Measurements from ENCODE around the gene APOBEC3F. TPM values are rescaled to one million over a fixed set of nuclear protein-coding genes. Genes with fewer than 3 reads are reported as not detected.
A peak's percentile ranks its signal among the peaks of the same experiment; 100 is the strongest.
"Not testable (repeated sequence)": the region's sequence is repeated elsewhere in the genome, so short reads cannot be mapped to it uniquely, and the experiment has no call there.

APOBEC3F gene
- total RNA-seq, 3 donors from 2014 or later: 8.3 to 12.3 (median 8.7) TPM

GRCh38 chr22:39040155-39040537 lies 518 bp upstream of the APOBEC3F start:
- Mint-ChIP-seq H3K4me3 (peak overlapping the region; percentile 71), H3K4me1 (ENCODE audit: low read depth) (peaks cover 44% of the 10 kb centered on the region)
- not testable (repeated sequence) for H3K27me3 Mint-ChIP-seq (ENCODE audit: low read depth); ATAC-seq; H3K36me3 Mint-ChIP-seq (ENCODE audit: insufficient read depth); H3K9me3 Mint-ChIP-seq; DNase-seq

GRCh38 chr22:39041908-39042307 lies 1.2 kb downstream of the APOBEC3F start:
- no peak for DNase-seq
- no peak for ATAC-seq
- Mint-ChIP-seq H3K27me3 (ENCODE audit: low read depth) (no peaks in the 10 kb centered on the region), H3K4me3 (peak overlapping the region; percentile 89), H3K9me3 (no peaks in the 10 kb centered on the region), H3K36me3 (ENCODE audit: insufficient read depth) (peaks cover 14% of the 10 kb centered on the region), H3K4me1 (ENCODE audit: low read depth) (peaks cover 49% of the 10 kb centered on the region)

- H3K4me3 Mint-ChIP-seq; ATAC-seq; H3K27me3 Mint-ChIP-seq (ENCODE audit: low read depth); DNase-seq; H3K9me3 Mint-ChIP-seq: not testable (repeated sequence)
- Mint-ChIP-seq H3K4me1 (ENCODE audit: low read depth) (peaks cover 40% of the 10 kb centered on the region), H3K36me3 (ENCODE audit: insufficient read depth) (peaks cover 14% of the 10 kb centered on the region)
Measured at GRCh38 chr22:39043063-39043462, 2.4 kb downstream of the APOBEC3F start.

GRCh38 chr22:39045136-39045535 lies 4.5 kb downstream of the APOBEC3F start:
- not testable (repeated sequence) for DNase-seq; H3K9me3 Mint-ChIP-seq; H3K4me3 Mint-ChIP-seq; H3K27me3 Mint-ChIP-seq (ENCODE audit: low read depth); ATAC-seq
- peaks cover 32% of the 10 kb centered on the region for H3K4me1 Mint-ChIP-seq (ENCODE audit: low read depth)
- H3K36me3 Mint-ChIP-seq (ENCODE audit: insufficient read depth): peaks cover 14% of the 10 kb centered on the region

GRCh38 chr22:39049486-39049885 lies 8.8 kb downstream of the APOBEC3F start:
- DNase-seq; H3K9me3 Mint-ChIP-seq; H3K4me3 Mint-ChIP-seq; H3K27me3 Mint-ChIP-seq (ENCODE audit: low read depth); ATAC-seq: not testable (repeated sequence)
- Mint-ChIP-seq H3K36me3 (ENCODE audit: insufficient read depth) (peaks cover 10% of the 10 kb centered on the region), H3K4me1 (ENCODE audit: low read depth) (peaks cover 12% of the 10 kb centered on the region)

- not testable (repeated sequence) for H3K4me3 Mint-ChIP-seq; ATAC-seq; DNase-seq; H3K27me3 Mint-ChIP-seq (ENCODE audit: low read depth); H3K9me3 Mint-ChIP-seq; H3K36me3 Mint-ChIP-seq (ENCODE audit: insufficient read depth); H3K4me1 Mint-ChIP-seq (ENCODE audit: low read depth)
Measured at GRCh38 chr22:39051844-39052495, 11.3 kb downstream of the APOBEC3F start.

GRCh38 chr22:39055658-39056057 lies 15.0 kb downstream of the APOBEC3F start:
- H3K4me1 Mint-ChIP-seq (ENCODE audit: low read depth): no peaks in the 10 kb centered on the region
- no peak for DNase-seq
- no peaks in the 10 kb centered on the region for H3K9me3 Mint-ChIP-seq
- no peaks in the 10 kb centered on the region for H3K27me3 Mint-ChIP-seq (ENCODE audit: low read depth)
- no peak overlapping the region for H3K4me3 Mint-ChIP-seq
- no peak for ATAC-seq
- no peaks in the 10 kb centered on the region for H3K36me3 Mint-ChIP-seq (ENCODE audit: insufficient read depth)

GRCh38 chr22:39061290-39061689 lies 20.6 kb downstream of the APOBEC3F start:
- peaks cover 14% of the 10 kb centered on the region for H3K4me1 Mint-ChIP-seq (ENCODE audit: low read depth)
- not testable (repeated sequence) for ATAC-seq; H3K9me3 Mint-ChIP-seq; H3K36me3 Mint-ChIP-seq (ENCODE audit: insufficient read depth); H3K4me3 Mint-ChIP-seq; DNase-seq; H3K27me3 Mint-ChIP-seq (ENCODE audit: low read depth)

GRCh38 chr22:39061951-39062350 lies 21.3 kb downstream of the APOBEC3F start:
- DNase-seq; H3K9me3 Mint-ChIP-seq; ATAC-seq; H3K36me3 Mint-ChIP-seq (ENCODE audit: insufficient read depth); H3K4me3 Mint-ChIP-seq; H3K27me3 Mint-ChIP-seq (ENCODE audit: low read depth): not testable (repeated sequence)
- H3K4me1 Mint-ChIP-seq (ENCODE audit: low read depth): peaks cover 14% of the 10 kb centered on the region

- not testable (repeated sequence) for ATAC-seq; H3K36me3 Mint-ChIP-seq (ENCODE audit: insufficient read depth); H3K27me3 Mint-ChIP-seq (ENCODE audit: low read depth); H3K4me3 Mint-ChIP-seq; H3K9me3 Mint-ChIP-seq; DNase-seq
- H3K4me1 Mint-ChIP-seq (ENCODE audit: low read depth): peaks cover 18% of the 10 kb centered on the region
Measured at GRCh38 chr22:39063904-39064303, 23.2 kb downstream of the APOBEC3F start.

GRCh38 chr22:39066442-39067276 lies 26.0 kb downstream of the APOBEC3F start:
- H3K9me3 Mint-ChIP-seq; DNase-seq; H3K4me3 Mint-ChIP-seq; ATAC-seq; H3K27me3 Mint-ChIP-seq (ENCODE audit: low read depth); H3K36me3 Mint-ChIP-seq (ENCODE audit: insufficient read depth): not testable (repeated sequence)
- peaks cover 18% of the 10 kb centered on the region for H3K4me1 Mint-ChIP-seq (ENCODE audit: low read depth)

GRCh38 chr22:39068033-39068785 lies 27.5 kb downstream of the APOBEC3F start:
- Mint-ChIP-seq H3K4me1 (ENCODE audit: low read depth) (peaks cover 23% of the 10 kb centered on the region), H3K4me3 (no peak overlapping the region), H3K27me3 (ENCODE audit: low read depth) (no peaks in the 10 kb centered on the region), H3K36me3 (ENCODE audit: insufficient read depth) (no peaks in the 10 kb centered on the region), H3K9me3 (no peaks in the 10 kb centered on the region)
- DNase-seq (no peak), ATAC-seq (no peak)

GRCh38 chr22:39070186-39070585 lies 29.5 kb downstream of the APOBEC3F start:
- ATAC-seq (no peak), DNase-seq (no peak)
- Mint-ChIP-seq H3K4me1 (ENCODE audit: low read depth) (peaks cover 18% of the 10 kb centered on the region), H3K4me3 (no peak overlapping the region), H3K9me3 (no peaks in the 10 kb centered on the region), H3K27me3 (ENCODE audit: low read depth) (no peaks in the 10 kb centered on the region), H3K36me3 (ENCODE audit: insufficient read depth) (no peaks in the 10 kb centered on the region)

- not testable (repeated sequence) for H3K9me3 Mint-ChIP-seq; H3K36me3 Mint-ChIP-seq (ENCODE audit: insufficient read depth); H3K27me3 Mint-ChIP-seq (ENCODE audit: low read depth); DNase-seq; H3K4me3 Mint-ChIP-seq; ATAC-seq
- peaks cover 22% of the 10 kb centered on the region for H3K4me1 Mint-ChIP-seq (ENCODE audit: low read depth)
Measured at GRCh38 chr22:39072581-39072981, 31.9 kb downstream of the APOBEC3F start.

All from activated T-cell treated with anti-CD3 and anti-CD28 coated beads, Interleukin-2, amount 50 U/mL, for 4 hours (primary cell).